ENCODE results near the gene PPP5C. TPM values are rescaled to one million over a fixed set of nuclear protein-coding genes. Genes with fewer than 3 reads are reported as not detected.
"Not testable (repeated sequence)": the region's sequence is repeated elsewhere in the genome, so short reads cannot be mapped to it uniquely, and the experiment has no call there.

The PPP5C gene
- total and polyA plus RNA-seq, 9 of the 15 experiments (the other 6 are each of a cell fraction or from before 2014, with no cell fraction given): 1.9 to 166 (median 108) TPM

- TF ChIP-seq ELF4 (CRISPR knock-in tag; IDR thresholded peaks at IDR 0.05) (0 out of 2 replicates have a peak, but pooled peaks have one; percentile 56), GATAD2A (IDR thresholded peaks at IDR 0.05) (0 out of 2 replicates have a peak, but pooled peaks have one; percentile 54), CREB3 (tag; conservative IDR thresholded peaks at IDR 0.05; ENCODE audit: low read depth) (no peak), ZNF239 (CRISPR knock-in tag; IDR thresholded peaks at IDR 0.05) (no peak)
Observed at GRCh38 chr19:46413262-46414031, 66.6 kb downstream of the PPP5C start, which contains the start of gene CCDC8 (continued).

DNA sequence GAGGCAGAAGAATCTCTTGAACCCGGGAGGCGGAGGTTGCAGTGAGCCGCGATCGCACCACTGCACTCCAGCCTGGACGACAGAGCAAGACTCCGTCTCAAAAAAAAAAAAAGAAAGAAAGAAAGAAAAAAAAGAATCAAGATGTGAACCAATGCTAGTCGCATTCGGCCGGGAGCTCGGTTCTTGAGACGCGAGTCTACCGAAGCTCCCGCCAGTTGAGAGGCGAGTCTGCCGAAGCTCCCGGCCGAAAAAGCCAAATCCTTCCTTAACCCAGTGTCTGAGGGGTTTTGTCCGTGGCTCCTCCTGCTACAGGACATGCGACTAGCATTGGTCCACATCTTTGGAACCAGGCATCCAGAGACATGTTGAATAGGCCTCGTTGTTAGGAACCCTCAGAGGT lies 68.0 kb downstream of the PPP5C start:
- POLR2A ChIA-PET; ATAC-seq; CTCF ChIA-PET (ENCODE audit: low intra/inter-chr PET ratio): not testable (repeated sequence)

More for the DNA sequence above, 68.0 kb downstream of the PPP5C start:
- H3K9ac ChIP-seq (ENCODE audit: insufficient read depth in 1 of 2, low read depth in 2 of 2, low read length in 2 of 2); H3K9me1 ChIP-seq (ENCODE audit: control insufficient read depth, insufficient read depth, low read length); BruUV-seq (replicated peaks); FAIRE-seq; H2AFZ ChIP-seq (ENCODE audit: low read depth, low read length); H3K27ac ChIP-seq (ENCODE audit: extremely low read depth, low read depth, low read length); in situ Hi-C loops (cut with MboI); DNase-seq (ENCODE audit: extremely low read depth in 1 of 4, low spot score in 3 of 4); H3K9me3 ChIP-seq (replicated peaks; ENCODE audit: control insufficient read depth, insufficient read depth, low read depth, low read length); H3K4me3 ChIP-seq; intact Hi-C loops (cut with micrococcal nuclease); H3K27me3 ChIP-seq (ENCODE audit: control insufficient read depth in 2 of 2, insufficient read depth in 2 of 2, low read length in 2 of 2): not testable (repeated sequence)
- Histone ChIP-seq H3K79me2 (ENCODE audit: control insufficient read depth, insufficient read depth, low read length) (peaks cover 40% of the 10 kb centered on the region), H4K20me1 (replicated peaks; ENCODE audit: control insufficient read depth, insufficient read depth, low read length) (peaks cover 18% of the 10 kb centered on the region; the same call in 1 of the 2 replicates), H3K4me2 (ENCODE audit: insufficient read depth, low read length) (peak overlapping the region; percentile 60; the same call in 1 of the 2 replicates), H3K36me3 (ENCODE audit: control insufficient read depth, insufficient read depth, low read length) (peaks cover 18% of the 10 kb centered on the region), H3K4me1 (replicated peaks in 1 of 2; ENCODE audit: control insufficient read depth in 2 of 2, insufficient read depth in 2 of 2, low read length in 2 of 2) (peaks cover 38 to 68% of the 10 kb centered on the region in 2 experiments)
- whole genome bisulfite sequencing (ENCODE audit: insufficient coverage, low coverage, missing lambda C conversion rate): 98% methylated on average over 15 of the region's 22 CpGs
- peak; percentile 23; the same call in 1 of the 2 replicates for TF ChIP-seq ZNF121 (CRISPR knock-in tag; conservative IDR thresholded peaks at IDR 0.05)
